GM23338 (cell line): Measurements from ENCODE around the gene SLC6A12. TPM values are rescaled to one million over a fixed set of nuclear protein-coding genes. Genes with fewer than 3 reads are reported as not detected.

Experiments used
- EZH2 ChIP-seq: fragments of 200-600 bp; sonication (generic); IDR thresholded peaks from one replicate; pipeline ENCODE4 v1.8.0; 2017; ENCODE audit warnings: antibody characterized with exemption, mild to moderate bottlenecking, low read depth; ENCODE audit not compliant: unreplicated experiment
- NANOG ChIP-seq: IDR thresholded peaks from 2 replicates; pipeline ENCODE4 v1.6.1; 2016; ENCODE audit warnings: antibody characterized with exemption, borderline replicate concordance
- POLR2AphosphoS5 ChIP-seq: IDR thresholded peaks from 2 replicates; pipeline ENCODE4 v1.6.1; 2016; ENCODE audit warnings: antibody characterized with exemption, low read depth
- REST ChIP-seq: IDR thresholded peaks from one replicate; pipeline ENCODE4 v1.6.1; 2018; ENCODE audit warnings: antibody characterized with exemption; ENCODE audit not compliant: unreplicated experiment
- STAT1 ChIP-seq: IDR thresholded peaks from one replicate; pipeline ENCODE4 v1.6.1; 2016; ENCODE audit warnings: antibody characterized with exemption; ENCODE audit not compliant: unreplicated experiment
- ZNF331 ChIP-seq: fragments of 250-450 bp; sonication (Bioruptor Pico); IDR thresholded peaks from 2 replicates; pipeline ENCODE4 v1.5.0; 2020; ENCODE audit warnings: low read depth, mild to moderate bottlenecking, moderate library complexity
- polyA plus RNA-seq: library from polyadenylated mRNA; unstranded; fragments of >200 nt; fragmentation: Nextera tagmentation; extraction: Ambion mirVana; gene quantifications from 2 replicates; pipeline ENCODE4 v1.2.1, GENCODE V29; 2016
- total RNA-seq: library from RNA; depleted of rRNA; stranded (reverse); fragments of >200 nt; shearing (Covaris generic); gene quantifications from 2 replicates; pipeline ENCODE4 v1.2.3, GENCODE V29; 2014
- TF ChIP-seq, protein P1 (sequence below): fragments of 250-450 bp; sonication (Bioruptor Pico); IDR thresholded peaks from 2 replicates; pipeline ENCODE4 v1.5.0; 2020; ENCODE audit warnings: mild to moderate bottlenecking, moderate library complexity
- TF ChIP-seq, protein P2 (sequence below): IDR thresholded peaks from 2 replicates; pipeline ENCODE4 v1.6.1; 2016; ENCODE audit warnings: antibody characterized with exemption

Gene SLC6A12
- total and polyA plus RNA-seq, 2 experiments from 2014 or later = 0.56 TPM; not detected in 1

GRCh38 chr12:175250-175649 is 38.7 kb downstream of the SLC6A12 start (continued):
- TF ChIP-seq, protein P1, sequence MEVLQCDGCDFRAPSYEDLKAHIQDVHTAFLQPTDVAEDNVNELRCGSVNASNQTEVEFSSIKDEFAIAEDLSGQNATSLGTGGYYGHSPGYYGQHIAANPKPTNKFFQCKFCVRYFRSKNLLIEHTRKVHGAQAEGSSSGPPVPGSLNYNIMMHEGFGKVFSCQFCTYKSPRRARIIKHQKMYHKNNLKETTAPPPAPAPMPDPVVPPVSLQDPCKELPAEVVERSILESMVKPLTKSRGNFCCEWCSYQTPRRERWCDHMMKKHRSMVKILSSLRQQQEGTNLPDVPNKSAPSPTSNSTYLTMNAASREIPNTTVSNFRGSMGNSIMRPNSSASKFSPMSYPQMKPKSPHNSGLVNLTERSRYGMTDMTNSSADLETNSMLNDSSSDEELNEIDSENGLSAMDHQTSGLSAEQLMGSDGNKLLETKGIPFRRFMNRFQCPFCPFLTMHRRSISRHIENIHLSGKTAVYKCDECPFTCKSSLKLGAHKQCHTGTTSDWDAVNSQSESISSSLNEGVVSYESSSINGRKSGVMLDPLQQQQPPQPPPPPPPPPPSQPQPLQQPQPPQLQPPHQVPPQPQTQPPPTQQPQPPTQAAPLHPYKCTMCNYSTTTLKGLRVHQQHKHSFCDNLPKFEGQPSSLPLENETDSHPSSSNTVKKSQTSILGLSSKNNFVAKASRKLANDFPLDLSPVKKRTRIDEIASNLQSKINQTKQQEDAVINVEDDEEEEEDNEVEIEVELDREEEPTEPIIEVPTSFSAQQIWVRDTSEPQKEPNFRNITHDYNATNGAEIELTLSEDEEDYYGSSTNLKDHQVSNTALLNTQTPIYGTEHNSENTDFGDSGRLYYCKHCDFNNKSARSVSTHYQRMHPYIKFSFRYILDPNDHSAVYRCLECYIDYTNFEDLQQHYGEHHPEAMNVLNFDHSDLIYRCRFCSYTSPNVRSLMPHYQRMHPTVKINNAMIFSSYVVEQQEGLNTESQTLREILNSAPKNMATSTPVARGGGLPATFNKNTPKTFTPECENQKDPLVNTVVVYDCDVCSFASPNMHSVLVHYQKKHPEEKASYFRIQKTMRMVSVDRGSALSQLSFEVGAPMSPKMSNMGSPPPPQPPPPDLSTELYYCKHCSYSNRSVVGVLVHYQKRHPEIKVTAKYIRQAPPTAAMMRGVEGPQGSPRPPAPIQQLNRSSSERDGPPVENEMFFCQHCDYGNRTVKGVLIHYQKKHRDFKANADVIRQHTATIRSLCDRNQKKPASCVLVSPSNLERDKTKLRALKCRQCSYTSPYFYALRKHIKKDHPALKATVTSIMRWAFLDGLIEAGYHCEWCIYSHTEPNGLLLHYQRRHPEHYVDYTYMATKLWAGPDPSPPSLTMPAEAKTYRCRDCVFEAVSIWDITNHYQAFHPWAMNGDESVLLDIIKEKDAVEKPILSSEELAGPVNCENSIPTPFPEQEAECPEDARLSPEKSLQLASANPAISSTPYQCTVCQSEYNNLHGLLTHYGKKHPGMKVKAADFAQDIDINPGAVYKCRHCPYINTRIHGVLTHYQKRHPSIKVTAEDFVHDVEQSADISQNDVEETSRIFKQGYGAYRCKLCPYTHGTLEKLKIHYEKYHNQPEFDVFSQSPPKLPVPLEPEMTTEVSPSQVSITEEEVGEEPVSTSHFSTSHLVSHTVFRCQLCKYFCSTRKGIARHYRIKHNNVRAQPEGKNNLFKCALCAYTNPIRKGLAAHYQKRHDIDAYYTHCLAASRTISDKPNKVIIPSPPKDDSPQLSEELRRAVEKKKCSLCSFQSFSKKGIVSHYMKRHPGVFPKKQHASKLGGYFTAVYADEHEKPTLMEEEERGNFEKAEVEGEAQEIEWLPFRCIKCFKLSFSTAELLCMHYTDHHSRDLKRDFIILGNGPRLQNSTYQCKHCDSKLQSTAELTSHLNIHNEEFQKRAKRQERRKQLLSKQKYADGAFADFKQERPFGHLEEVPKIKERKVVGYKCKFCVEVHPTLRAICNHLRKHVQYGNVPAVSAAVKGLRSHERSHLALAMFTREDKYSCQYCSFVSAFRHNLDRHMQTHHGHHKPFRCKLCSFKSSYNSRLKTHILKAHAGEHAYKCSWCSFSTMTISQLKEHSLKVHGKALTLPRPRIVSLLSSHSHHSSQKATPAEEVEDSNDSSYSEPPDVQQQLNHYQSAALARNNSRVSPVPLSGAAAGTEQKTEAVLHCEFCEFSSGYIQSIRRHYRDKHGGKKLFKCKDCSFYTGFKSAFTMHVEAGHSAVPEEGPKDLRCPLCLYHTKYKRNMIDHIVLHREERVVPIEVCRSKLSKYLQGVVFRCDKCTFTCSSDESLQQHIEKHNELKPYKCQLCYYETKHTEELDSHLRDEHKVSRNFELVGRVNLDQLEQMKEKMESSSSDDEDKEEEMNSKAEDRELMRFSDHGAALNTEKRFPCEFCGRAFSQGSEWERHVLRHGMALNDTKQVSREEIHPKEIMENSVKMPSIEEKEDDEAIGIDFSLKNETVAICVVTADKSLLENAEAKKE (CRISPR knock-in tag) = no peak
- no peak for TF ChIP-seq NANOG
- no peak for TF ChIP-seq REST
- TF ChIP-seq EZH2 = no peak
- TF ChIP-seq STAT1 = no peak
- TF ChIP-seq, protein P2, sequence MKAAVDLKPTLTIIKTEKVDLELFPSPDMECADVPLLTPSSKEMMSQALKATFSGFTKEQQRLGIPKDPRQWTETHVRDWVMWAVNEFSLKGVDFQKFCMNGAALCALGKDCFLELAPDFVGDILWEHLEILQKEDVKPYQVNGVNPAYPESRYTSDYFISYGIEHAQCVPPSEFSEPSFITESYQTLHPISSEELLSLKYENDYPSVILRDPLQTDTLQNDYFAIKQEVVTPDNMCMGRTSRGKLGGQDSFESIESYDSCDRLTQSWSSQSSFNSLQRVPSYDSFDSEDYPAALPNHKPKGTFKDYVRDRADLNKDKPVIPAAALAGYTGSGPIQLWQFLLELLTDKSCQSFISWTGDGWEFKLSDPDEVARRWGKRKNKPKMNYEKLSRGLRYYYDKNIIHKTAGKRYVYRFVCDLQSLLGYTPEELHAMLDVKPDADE = no peak
- TF ChIP-seq ZNF331 = no peak
- no peak for TF ChIP-seq POLR2AphosphoS5
